NCI-H526 treated with DMSO at 0.1 percent for 48 hours (cell line): ENCODE results near the gene SMAGP.

Experiments used
- DNase-seq: peaks from one replicate; lab custom pipeline; 2025; lab: John Stamatoyannopoulos, UW

SMAGP gene

GRCh38 chr12:51196547-51196946 is 73.7 kb downstream of the SMAGP start:
- no peak for DNase-seq

DNA sequence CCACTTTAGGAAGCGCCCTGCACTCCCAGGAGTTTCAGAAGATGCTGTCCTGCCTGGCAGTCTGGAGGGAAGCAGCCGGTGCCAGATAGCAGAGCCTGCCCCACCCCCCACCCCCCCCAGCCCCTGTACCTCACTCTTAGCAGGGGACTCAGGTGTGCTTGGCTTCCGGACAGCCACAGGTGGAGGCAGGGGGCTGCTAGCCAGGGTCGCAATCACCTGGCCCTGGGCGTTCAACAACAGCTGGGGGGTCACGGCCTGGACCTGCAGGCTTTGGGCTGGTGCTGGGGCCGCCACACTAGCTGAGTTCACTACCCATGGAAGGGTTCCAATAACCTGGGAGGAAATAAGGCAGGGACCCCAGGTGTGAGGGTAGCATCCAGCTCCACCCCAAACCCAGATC is 74.4 kb downstream of the SMAGP start:
- DNase-seq: no peak
